Measurements from ENCODE around the gene KCNJ9. TPM values are rescaled to one million over a fixed set of nuclear protein-coding genes. Genes with fewer than 3 reads are reported as not detected.
"Not testable (repeated sequence)": the region's sequence is repeated elsewhere in the genome, so short reads cannot be mapped to it uniquely, and the experiment has no call there.

Gene KCNJ9
- total RNA-seq, 1 donor from 2014 or later: not detected

GRCh38 chr1:160124705-160125478 lies 43.6 kb downstream of the KCNJ9 start:
- no peak for DNase-seq (ENCODE audit: low spot score)

GRCh38 chr1:160125746-160126145 lies 44.4 kb downstream of the KCNJ9 start:
- DNase-seq (ENCODE audit: low spot score): no peak

GRCh38 chr1:160126342-160126741 lies 45.0 kb downstream of the KCNJ9 start:
- not testable (repeated sequence) for DNase-seq (ENCODE audit: low spot score)

- DNase-seq (ENCODE audit: low spot score): no peak
These were observed 46.0 kb downstream of the KCNJ9 start for GRCh38 chr1:160127381-160127780.

- DNase-seq (ENCODE audit: low spot score): no peak
These were observed 46.7 kb downstream of the KCNJ9 start for GRCh38 chr1:160127865-160128523.

- no peak for DNase-seq (ENCODE audit: low spot score)
These were observed 47.3 kb downstream of the KCNJ9 start for GRCh38 chr1:160128636-160129035.

- DNase-seq (ENCODE audit: low spot score): no peak
These were observed 47.7 kb downstream of the KCNJ9 start for GRCh38 chr1:160129046-160129445.

GRCh38 chr1:160129558-160129957 lies 48.2 kb downstream of the KCNJ9 start:
- DNase-seq (ENCODE audit: low spot score): no peak

- DNase-seq (ENCODE audit: low spot score): no peak
These were observed 48.6 kb downstream of the KCNJ9 start for GRCh38 chr1:160129966-160130365.

GRCh38 chr1:160130486-160130885 lies 49.1 kb downstream of the KCNJ9 start:
- DNase-seq (ENCODE audit: low spot score): no peak

- DNase-seq (ENCODE audit: low spot score): no peak
These were observed 49.6 kb downstream of the KCNJ9 start for GRCh38 chr1:160130939-160131338.

GRCh38 chr1:160131803-160132565 lies 50.6 kb downstream of the KCNJ9 start:
- no peak for DNase-seq (ENCODE audit: low spot score)

GRCh38 chr1:160133990-160134770 lies 52.8 kb downstream of the KCNJ9 start:
- DNase-seq (ENCODE audit: low spot score): peak; percentile 39

GRCh38 chr1:160134791-160135572 lies 53.6 kb downstream of the KCNJ9 start:
- DNase-seq (ENCODE audit: low spot score): peak; percentile 72

GRCh38 chr1:160136121-160136925 lies 55.0 kb downstream of the KCNJ9 start:
- DNase-seq (ENCODE audit: low spot score): peak; percentile 68

- no peak for DNase-seq (ENCODE audit: low spot score)
These were observed 55.5 kb downstream of the KCNJ9 start for GRCh38 chr1:160136926-160137200.

GRCh38 chr1:160137216-160137862 lies 56.0 kb downstream of the KCNJ9 start:
- DNase-seq (ENCODE audit: low spot score): peak; percentile 43

GRCh38 chr1:160139840-160140239 lies 58.5 kb downstream of the KCNJ9 start:
- peak; percentile 74 for DNase-seq (ENCODE audit: low spot score)

Data from mesenteric fat pad (tissue), 1 donor.